Loucy (cell line): Measurements from ENCODE around the gene GPSM3.

Source experiments
- EZH2phosphoT487 ChIP-seq: fragments of 200-600 bp; IDR thresholded peaks from 2 replicates; pipeline ENCODE4 v1.6.1; 2018; ENCODE audit warnings: antibody characterized with exemption, mild to moderate bottlenecking, moderate library complexity, borderline replicate concordance
- TF ChIP-seq, protein P1 (sequence below): fragments of 200-600 bp; sonication (generic); conservative IDR thresholded peaks from 2 replicates; pipeline ENCODE4 v1.5.1; 2014; ENCODE audit warnings: mild to moderate bottlenecking, antibody characterized with exemption, low read length

DNA sequence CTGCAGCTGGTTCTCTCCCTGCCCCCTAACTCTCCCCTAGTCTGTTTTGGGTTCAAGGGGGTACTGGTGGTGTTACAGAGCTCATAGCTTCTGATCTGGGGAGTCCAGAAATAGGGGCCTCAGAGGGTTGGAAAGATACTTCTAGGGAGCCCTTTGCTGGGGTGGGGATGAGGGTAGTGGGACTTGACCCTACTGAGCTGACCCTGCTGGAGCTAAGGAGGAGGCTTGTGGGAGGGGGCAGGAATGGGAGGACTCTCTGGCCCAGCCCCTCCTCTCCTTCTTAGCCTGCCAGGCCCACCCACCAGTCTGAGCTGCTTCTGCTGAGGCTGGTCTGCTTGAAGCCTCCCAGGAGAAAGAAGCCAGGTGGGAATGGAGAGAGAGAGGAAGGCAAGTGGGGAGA, 28.1 kb downstream of the GPSM3 start, which contains the start of gene EGFL8:
- no peak for TF ChIP-seq EZH2phosphoT487
- TF ChIP-seq, protein P1, sequence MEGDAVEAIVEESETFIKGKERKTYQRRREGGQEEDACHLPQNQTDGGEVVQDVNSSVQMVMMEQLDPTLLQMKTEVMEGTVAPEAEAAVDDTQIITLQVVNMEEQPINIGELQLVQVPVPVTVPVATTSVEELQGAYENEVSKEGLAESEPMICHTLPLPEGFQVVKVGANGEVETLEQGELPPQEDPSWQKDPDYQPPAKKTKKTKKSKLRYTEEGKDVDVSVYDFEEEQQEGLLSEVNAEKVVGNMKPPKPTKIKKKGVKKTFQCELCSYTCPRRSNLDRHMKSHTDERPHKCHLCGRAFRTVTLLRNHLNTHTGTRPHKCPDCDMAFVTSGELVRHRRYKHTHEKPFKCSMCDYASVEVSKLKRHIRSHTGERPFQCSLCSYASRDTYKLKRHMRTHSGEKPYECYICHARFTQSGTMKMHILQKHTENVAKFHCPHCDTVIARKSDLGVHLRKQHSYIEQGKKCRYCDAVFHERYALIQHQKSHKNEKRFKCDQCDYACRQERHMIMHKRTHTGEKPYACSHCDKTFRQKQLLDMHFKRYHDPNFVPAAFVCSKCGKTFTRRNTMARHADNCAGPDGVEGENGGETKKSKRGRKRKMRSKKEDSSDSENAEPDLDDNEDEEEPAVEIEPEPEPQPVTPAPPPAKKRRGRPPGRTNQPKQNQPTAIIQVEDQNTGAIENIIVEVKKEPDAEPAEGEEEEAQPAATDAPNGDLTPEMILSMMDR: no peak
